ENCODE measurements around the gene EIF4G3. TPM values are rescaled to one million over a fixed set of nuclear protein-coding genes. Genes with fewer than 3 reads are reported as not detected.

Gene EIF4G3
- total RNA-seq, 1 donor from 2014 or later: 43.0 TPM

DNA sequence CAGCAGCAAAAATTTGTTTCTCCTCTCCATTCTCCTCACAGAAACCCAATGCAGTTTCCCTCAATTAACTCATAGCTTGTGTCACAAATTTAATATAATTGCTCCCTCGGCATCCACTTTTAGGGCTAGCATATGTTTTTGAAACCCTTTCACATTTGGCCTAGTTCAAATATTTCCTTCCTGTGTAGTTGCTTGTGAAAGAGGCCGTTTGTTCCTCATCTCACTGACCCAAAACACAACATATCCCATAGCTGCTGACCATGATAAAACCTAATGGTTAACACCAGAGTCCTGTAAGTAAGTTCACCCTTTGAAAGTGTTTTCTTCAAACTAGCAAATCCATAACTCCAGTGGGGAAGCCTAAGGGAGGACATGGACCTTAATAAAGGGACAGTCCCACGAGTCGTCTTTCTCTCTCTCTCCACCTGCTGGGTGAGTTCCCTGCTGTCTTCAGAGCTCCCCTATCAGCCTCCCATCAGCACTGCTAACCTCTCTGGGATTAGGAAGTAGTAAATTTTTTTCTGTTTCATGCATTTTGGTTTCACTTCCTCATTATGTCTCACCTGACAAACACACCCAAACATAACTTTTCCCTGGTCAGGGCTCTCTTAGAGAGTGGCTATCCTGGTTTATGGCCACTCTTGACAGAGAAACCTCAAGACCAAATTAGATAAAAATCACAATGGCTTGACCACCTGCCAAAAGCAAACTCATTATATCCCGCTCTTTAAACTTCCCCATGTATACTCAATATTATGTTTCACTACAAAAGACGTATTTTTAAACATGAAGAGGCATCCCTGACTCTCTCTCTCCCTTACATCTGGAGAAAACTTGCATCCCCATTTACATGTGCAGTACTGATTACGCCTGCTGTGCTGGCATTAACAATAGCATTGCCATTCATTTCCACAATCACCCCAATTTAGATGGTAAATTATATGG lies 211.9 kb downstream of the EIF4G3 start:
- ATAC-seq: peak; percentile 33 to 56
- Histone ChIP-seq H3K4me3 (no peak overlapping the region), H3K27me3 (ENCODE audit: low read depth) (no peaks in the 10 kb centered on the region), H3K4me1 (peaks cover 10% of the 10 kb centered on the region), H3K9me3 (no peaks in the 10 kb centered on the region), H3K36me3 (peaks cover 19% of the 10 kb centered on the region), H3K27ac (peak overlapping the region; percentile 4)
- DNase-seq: no peak
- TF ChIP-seq, protein P1, sequence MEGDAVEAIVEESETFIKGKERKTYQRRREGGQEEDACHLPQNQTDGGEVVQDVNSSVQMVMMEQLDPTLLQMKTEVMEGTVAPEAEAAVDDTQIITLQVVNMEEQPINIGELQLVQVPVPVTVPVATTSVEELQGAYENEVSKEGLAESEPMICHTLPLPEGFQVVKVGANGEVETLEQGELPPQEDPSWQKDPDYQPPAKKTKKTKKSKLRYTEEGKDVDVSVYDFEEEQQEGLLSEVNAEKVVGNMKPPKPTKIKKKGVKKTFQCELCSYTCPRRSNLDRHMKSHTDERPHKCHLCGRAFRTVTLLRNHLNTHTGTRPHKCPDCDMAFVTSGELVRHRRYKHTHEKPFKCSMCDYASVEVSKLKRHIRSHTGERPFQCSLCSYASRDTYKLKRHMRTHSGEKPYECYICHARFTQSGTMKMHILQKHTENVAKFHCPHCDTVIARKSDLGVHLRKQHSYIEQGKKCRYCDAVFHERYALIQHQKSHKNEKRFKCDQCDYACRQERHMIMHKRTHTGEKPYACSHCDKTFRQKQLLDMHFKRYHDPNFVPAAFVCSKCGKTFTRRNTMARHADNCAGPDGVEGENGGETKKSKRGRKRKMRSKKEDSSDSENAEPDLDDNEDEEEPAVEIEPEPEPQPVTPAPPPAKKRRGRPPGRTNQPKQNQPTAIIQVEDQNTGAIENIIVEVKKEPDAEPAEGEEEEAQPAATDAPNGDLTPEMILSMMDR (IDR thresholded peaks at IDR 0.05): no peak
- intact Hi-C loops (cut with DNase I): no loop called here

- Histone ChIP-seq H3K27me3 (ENCODE audit: low read depth) (no peaks in the 10 kb centered on the region), H3K27ac (no peak overlapping the region), H3K4me3 (no peak overlapping the region), H3K4me1 (peaks cover 10% of the 10 kb centered on the region), H3K9me3 (no peaks in the 10 kb centered on the region), H3K36me3 (peaks cover 4% of the 10 kb centered on the region)
- ATAC-seq (no peak), DNase-seq (no peak)
- TF ChIP-seq, protein P1 (IDR thresholded peaks at IDR 0.05): no peak
- intact Hi-C loops (cut with DNase I): no loop called here
These were observed 214.0 kb downstream of the EIF4G3 start for GRCh38 chr1:20962576-20963258.

DNA sequence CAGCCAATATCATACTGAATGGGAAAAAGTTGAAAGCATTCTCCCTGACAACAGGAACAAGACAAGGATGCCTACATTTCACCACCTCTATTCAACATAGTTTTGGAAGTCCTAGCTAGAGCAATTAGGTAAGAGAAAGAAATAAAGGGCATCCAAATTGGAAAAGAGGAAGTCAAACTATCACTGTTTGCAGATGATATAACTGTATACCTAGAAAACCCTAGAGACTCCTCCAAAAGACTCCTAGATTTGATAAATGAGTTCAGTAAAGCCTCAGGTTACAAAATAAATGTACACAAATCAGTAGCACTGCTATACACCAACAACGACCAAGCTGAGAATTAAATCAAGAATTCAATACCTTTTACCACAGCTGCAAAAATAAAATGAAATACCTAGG lies 218.3 kb downstream of the EIF4G3 start:
- H3K4me3 ChIP-seq: no peak overlapping the region
- no peak overlapping the region for H3K27ac ChIP-seq
- no peaks in the 10 kb centered on the region for H3K4me1 ChIP-seq
- H3K9me3 ChIP-seq: no peaks in the 10 kb centered on the region
- DNase-seq (no peak), ATAC-seq (no peak)
- TF ChIP-seq, protein P1 (IDR thresholded peaks at IDR 0.05): no peak
- H3K36me3 ChIP-seq: no peaks in the 10 kb centered on the region
- no peaks in the 10 kb centered on the region for H3K27me3 ChIP-seq (ENCODE audit: low read depth)
- intact Hi-C loops (cut with DNase I): no loop called here

GRCh38 chr1:20956272-20956671 lies 220.4 kb downstream of the EIF4G3 start:
- H3K4me1 ChIP-seq: no peaks in the 10 kb centered on the region
- no peaks in the 10 kb centered on the region for H3K9me3 ChIP-seq
- DNase-seq: no peak
- no peak overlapping the region for H3K27ac ChIP-seq
- intact Hi-C loops (cut with DNase I): no loop called here
- no peaks in the 10 kb centered on the region for H3K27me3 ChIP-seq (ENCODE audit: low read depth)
- H3K36me3 ChIP-seq: no peaks in the 10 kb centered on the region
- TF ChIP-seq, protein P1 (IDR thresholded peaks at IDR 0.05): no peak
- no peak for ATAC-seq
- H3K4me3 ChIP-seq: no peak overlapping the region

DNA sequence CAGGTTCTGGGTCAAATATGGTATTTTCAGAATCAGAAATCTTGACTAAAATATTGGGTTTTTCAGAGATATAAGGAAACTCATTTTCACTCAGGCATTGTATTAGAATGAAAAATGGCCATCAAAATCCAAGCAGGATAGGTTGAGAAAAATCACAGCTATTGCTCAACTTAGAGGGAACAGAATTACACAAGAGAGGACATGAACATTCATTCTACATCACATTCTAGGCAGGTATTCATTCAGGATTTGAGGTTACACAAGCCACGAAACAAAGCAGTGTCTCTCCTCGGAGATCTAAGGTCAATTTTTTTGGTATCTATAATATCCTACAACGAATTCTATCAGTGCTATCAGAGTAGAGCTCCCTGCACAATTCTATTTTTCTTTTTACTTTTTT lies 226.0 kb downstream of the EIF4G3 start:
- TF ChIP-seq, protein P1 (IDR thresholded peaks at IDR 0.05): no peak
- Histone ChIP-seq H3K27ac (no peak overlapping the region), H3K27me3 (ENCODE audit: low read depth) (no peaks in the 10 kb centered on the region), H3K4me1 (no peaks in the 10 kb centered on the region), H3K9me3 (no peaks in the 10 kb centered on the region), H3K36me3 (no peaks in the 10 kb centered on the region), H3K4me3 (no peak overlapping the region)
- intact Hi-C loops (cut with DNase I): no loop called here
- no peak for DNase-seq
- no peak for ATAC-seq

All from lower lobe of right lung (tissue), 2 donors.